Prostate gland (tissue), 2 donors: ENCODE measurements around the gene TAOK1.

Experiments
- CTCF ChIP-seq, 4 experiments: fragments of 200-600 bp in 2 of 4; fragments of 450-650 bp in 2 of 4; sonication (generic) in 2 of 4; IDR thresholded peaks; 1 replicate in 3 of 4; 2 replicates in 1 of 4; pipeline ENCODE4 v1.5.1; 2016 to 2019; ENCODE audit warnings: antibody characterized with exemption in 4 of 4, mild to moderate bottlenecking in 2 of 4, moderate library complexity in 2 of 4
- POLR2A ChIP-seq: fragments of 450-650 bp; IDR thresholded peaks from one replicate; pipeline ENCODE4 v1.6.1; 2016; ENCODE audit warnings: antibody characterized with exemption, mild to moderate bottlenecking
- POLR2AphosphoS5 ChIP-seq: sonication (generic); formaldehyde crosslinking; IDR thresholded peaks from one replicate; pipeline ENCODE4 v1.6.1; 2017; ENCODE audit warnings: antibody characterized with exemption

- TF ChIP-seq CTCF (IDR thresholded peaks at IDR 0.05) (no peak), POLR2A (no peak), POLR2AphosphoS5 (no peak)
Observed at GRCh38 chr17:29575511-29576213, 185.5 kb downstream of the TAOK1 start.
